Adrenal gland (tissue), 12 donors: ENCODE measurements around the gene KRT12. TPM values are rescaled to one million over a fixed set of nuclear protein-coding genes. Genes with fewer than 3 reads are reported as not detected.

Experiments
- DNase-seq, 7 donors: peaks; one replicate each; pipeline ENCODE4 v3.0.0-alpha.2; 2019 to 2020
- H3K27ac ChIP-seq, 5 donors: fragments of 200-600 bp; sonication (generic) in 4 of 5; 1 replicate in 3 of 5; 2 replicates in 2 of 5; pipeline versions ENCODE4 v1.5.1 to v1.8.0; 2016 to 2020; ENCODE audit warnings: mild to moderate bottlenecking in 1 of 5
- H3K27me3 ChIP-seq: fragments of 200-600 bp; 2 replicates; pipeline ENCODE4 v1.8.0; 2021
- H3K36me3 ChIP-seq, 2 donors: fragments of 200-600 bp; replicated peaks in 1 of 2; 1 replicate in 1 of 2; 2 replicates in 1 of 2; pipeline versions ENCODE4 v1.5.1 to v1.8.0; 2018 to 2022
- H3K4me1 ChIP-seq, 2 donors: fragments of 200-600 bp; replicated peaks in 1 of 2; 1 replicate in 1 of 2; 2 replicates in 1 of 2; pipeline versions ENCODE4 v1.5.1 to v1.8.0; 2018 to 2021
- H3K4me3 ChIP-seq, 4 donors: fragments of 200-600 bp; sonication (generic) in 3 of 4; one replicate each; pipeline ENCODE4 v1.5.1; 2016 to 2018
- H3K9me3 ChIP-seq, 3 donors: fragments of 200-600 bp; sonication (generic) in 1 of 3; replicated peaks in 1 of 3; 1 replicate in 2 of 3; 2 replicates in 1 of 3; pipeline versions ENCODE4 v1.5.1 to v1.8.0; 2016 to 2021
- POLR2A ChIP-seq, 2 donors: fragments of 450-650 bp; IDR thresholded peaks; one replicate each; pipeline ENCODE4 v1.6.1; 2017; ENCODE audit warnings: antibody characterized with exemption in 2 of 2, mild to moderate bottlenecking in 2 of 2, moderate library complexity in 1 of 2
- WGBS, 4 donors: extraction: QIAGEN DNeasy Blood & Tissue Kit in 2 of 4; methylation state at CpG; one replicate each; pipeline versions ENCODE4 v1.1.5 to v1.1.7; 2013 to 2017; 5-methylcytosine and 5-hydroxymethylcytosine counted together
- intact Hi-C, 2 donors: fragments of 100-400 bp; cut with DNase I; formaldehyde crosslinking; loops; one replicate each; pipeline versions ENCODE4 v1.14.1 to v1.15.0; 2022 to 2023
- polyA plus RNA-seq, 3 donors: library from polyadenylated mRNA; stranded (reverse); fragments of 200-250 nt in 2 of 3; fragments of 350-450 nt in 1 of 3; fragmentation: Illumina TruSeq in 1 of 3; extraction: RNeasy Lipid Tissue Mini Kit (QIAGEN cat#74804) in 1 of 3; gene quantifications; one replicate each; pipeline ENCODE4 v1.2.3, GENCODE V29; 2013 to 2014
- total RNA-seq, 9 donors: library from RNA; depleted of rRNA in 4 of 9; stranded (reverse); fragments of >200 nt in 4 of 9; fragments of 120-200 nt in 1 of 9; fragmentation: NEBNext Ultra II Directional in 1 of 9; extraction: Animal tissue kit (Norgen Biotek cat#: 25700) in 1 of 9; gene quantifications; one replicate each; pipeline versions ENCODE4 v1.1.0 to v1.2.4, GENCODE V29; 2013 to 2023
- TF ChIP-seq, protein P1 (sequence below), 6 experiments: fragments of 450-650 bp in 4 of 6; fragments of 200-600 bp in 2 of 6; sonication (generic) in 1 of 6; IDR thresholded peaks; 1 replicate in 5 of 6; 2 replicates in 1 of 6; pipeline versions ENCODE4 v1.5.1 to v1.8.0; 2016 to 2021; ENCODE audit warnings: antibody characterized with exemption in 6 of 6, mild to moderate bottlenecking in 2 of 6, moderate library complexity in 1 of 6
- donor health status: healthy with polysubstance abuse.
- donor health status: Bipolar disorder and iron deficiency.
- donor health status: DM: yes; HTN: yes; CAD: no.
- donor health status: DM: no; HTN: no; CAD: no.
- donor health status: DM: no; HTN: no; CAD: no.
- donor health status: DM: yes; HTN: yes; CAD: no.

KRT12 gene
- total and polyA plus RNA-seq, 12 donors, result not detected

DNA sequence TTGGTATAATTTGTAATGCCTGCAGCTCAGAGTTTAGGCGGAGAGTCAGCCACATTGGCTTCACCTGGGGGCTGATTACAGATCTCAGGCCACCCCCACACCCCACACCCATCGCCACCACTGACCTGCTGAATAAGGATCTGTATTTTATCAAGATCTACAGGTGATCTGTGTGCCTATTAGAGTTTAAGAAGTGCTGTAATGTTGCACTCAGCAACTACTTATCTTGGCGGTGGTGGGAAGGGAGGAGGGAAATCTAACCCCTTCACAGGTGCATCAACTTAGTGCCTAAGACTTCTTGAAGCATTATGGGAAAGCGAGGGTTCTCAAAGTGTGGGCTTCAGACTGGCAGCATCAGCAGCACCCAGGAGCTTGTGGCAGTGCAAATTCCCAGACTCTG lies 35.5 kb upstream of the KRT12 start:
- Histone ChIP-seq H3K27ac (no peak overlapping the region), H3K9me3 (no peaks in the 10 kb centered on the region), H3K4me3 (no peak overlapping the region), H3K4me1 (no peaks in the 10 kb centered on the region), H3K36me3 (no peaks in the 10 kb centered on the region), H3K27me3 (no peaks in the 10 kb centered on the region)
- TF ChIP-seq, protein P1, sequence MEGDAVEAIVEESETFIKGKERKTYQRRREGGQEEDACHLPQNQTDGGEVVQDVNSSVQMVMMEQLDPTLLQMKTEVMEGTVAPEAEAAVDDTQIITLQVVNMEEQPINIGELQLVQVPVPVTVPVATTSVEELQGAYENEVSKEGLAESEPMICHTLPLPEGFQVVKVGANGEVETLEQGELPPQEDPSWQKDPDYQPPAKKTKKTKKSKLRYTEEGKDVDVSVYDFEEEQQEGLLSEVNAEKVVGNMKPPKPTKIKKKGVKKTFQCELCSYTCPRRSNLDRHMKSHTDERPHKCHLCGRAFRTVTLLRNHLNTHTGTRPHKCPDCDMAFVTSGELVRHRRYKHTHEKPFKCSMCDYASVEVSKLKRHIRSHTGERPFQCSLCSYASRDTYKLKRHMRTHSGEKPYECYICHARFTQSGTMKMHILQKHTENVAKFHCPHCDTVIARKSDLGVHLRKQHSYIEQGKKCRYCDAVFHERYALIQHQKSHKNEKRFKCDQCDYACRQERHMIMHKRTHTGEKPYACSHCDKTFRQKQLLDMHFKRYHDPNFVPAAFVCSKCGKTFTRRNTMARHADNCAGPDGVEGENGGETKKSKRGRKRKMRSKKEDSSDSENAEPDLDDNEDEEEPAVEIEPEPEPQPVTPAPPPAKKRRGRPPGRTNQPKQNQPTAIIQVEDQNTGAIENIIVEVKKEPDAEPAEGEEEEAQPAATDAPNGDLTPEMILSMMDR (IDR thresholded peaks at IDR 0.05), result no peak
- no peak for TF ChIP-seq POLR2A (IDR thresholded peaks at IDR 0.05)
- WGBS, 4 donors, result 83 to 91% (median 87%) methylated on average over 4 of the region's 4 CpGs
- intact Hi-C loops, result loop anchor here in 1 of 2 donors (10.0 kb wide), 1 partner anchor 422 kb away; no protein-coding TSS in a partner anchor
- no peak for DNase-seq

DNA sequence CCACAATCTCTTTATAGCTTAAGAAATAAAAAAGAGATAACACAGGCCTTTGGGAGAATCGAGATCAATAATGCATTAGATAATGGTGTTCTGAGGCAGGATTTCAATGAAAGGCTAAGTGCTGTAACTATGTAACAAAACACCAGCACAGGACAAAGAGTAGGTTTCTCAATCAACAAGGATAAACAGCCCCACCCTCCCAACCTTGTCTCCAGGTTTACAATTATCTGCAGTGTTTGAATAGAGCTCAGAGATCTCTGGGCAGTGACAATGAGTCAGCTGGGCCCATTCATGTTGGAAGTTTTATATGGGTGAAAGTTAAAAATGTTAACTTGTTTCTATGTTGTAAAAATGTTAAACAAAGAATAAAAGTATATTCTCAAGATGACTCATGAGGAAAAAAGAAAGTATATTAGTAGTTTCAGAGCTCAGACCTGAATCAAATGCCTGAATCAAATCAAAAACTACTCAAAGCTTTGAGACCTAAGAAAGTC lies 35.0 kb upstream of the KRT12 start:
- TF ChIP-seq, protein P1 (IDR thresholded peaks at IDR 0.05), result no peak
- TF ChIP-seq POLR2A (IDR thresholded peaks at IDR 0.05), result no peak
- Histone ChIP-seq H3K4me3 (no peak overlapping the region), H3K27ac (no peak overlapping the region), H3K9me3 (no peaks in the 10 kb centered on the region), H3K36me3 (no peaks in the 10 kb centered on the region), H3K27me3 (no peaks in the 10 kb centered on the region), H3K4me1 (no peaks in the 10 kb centered on the region)
- no peak for DNase-seq
- intact Hi-C loops, result loop anchor here in 1 of 2 donors (10.0 kb wide), 1 partner anchor 423 kb away; no protein-coding TSS in a partner anchor
- 88 to 98% (median 95%) methylated on average over 1 of the region's 1 CpG for WGBS, 4 donors

DNA sequence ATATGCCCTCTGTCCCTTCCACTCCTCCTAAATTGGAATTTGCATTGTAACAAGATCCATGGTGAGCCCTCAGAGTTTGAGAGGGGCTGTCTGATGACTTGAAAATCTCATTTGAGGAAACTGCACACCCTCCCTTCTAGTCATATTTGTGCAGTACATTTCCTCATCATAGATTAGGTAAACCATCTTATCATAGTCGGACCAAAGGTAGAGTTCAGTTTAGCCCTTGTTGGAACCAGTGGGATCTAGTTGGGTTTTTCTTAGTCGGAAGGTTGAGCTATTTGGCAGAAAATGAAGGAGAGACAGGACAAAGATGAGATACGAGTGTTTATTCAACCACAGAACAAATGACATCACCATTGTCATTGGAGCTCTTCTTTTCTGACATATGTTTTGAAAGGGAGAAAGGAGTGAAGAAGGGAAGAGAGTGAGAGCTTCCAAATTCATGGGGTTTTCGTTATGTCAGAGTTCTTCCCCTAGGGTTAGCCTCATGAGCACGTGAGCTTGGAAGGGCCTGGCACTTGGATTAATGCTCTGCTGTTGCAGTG lies 33.9 kb upstream of the KRT12 start:
- Histone ChIP-seq H3K4me3 (no peak overlapping the region), H3K9me3 (no peaks in the 10 kb centered on the region), H3K27ac (no peak overlapping the region), H3K36me3 (no peaks in the 10 kb centered on the region), H3K4me1 (no peaks in the 10 kb centered on the region), H3K27me3 (no peaks in the 10 kb centered on the region)
- TF ChIP-seq POLR2A (IDR thresholded peaks at IDR 0.05), result no peak
- TF ChIP-seq, protein P1 (IDR thresholded peaks at IDR 0.05), result no peak
- intact Hi-C loops, result loop anchor here in 1 of 2 donors (10.0 kb wide), 1 partner anchor 424 kb away; no protein-coding TSS in a partner anchor
- WGBS, 4 donors, result 58 to 72% (median 65%) methylated on average over 5 of the region's 5 CpGs
- no peak for DNase-seq

DNA sequence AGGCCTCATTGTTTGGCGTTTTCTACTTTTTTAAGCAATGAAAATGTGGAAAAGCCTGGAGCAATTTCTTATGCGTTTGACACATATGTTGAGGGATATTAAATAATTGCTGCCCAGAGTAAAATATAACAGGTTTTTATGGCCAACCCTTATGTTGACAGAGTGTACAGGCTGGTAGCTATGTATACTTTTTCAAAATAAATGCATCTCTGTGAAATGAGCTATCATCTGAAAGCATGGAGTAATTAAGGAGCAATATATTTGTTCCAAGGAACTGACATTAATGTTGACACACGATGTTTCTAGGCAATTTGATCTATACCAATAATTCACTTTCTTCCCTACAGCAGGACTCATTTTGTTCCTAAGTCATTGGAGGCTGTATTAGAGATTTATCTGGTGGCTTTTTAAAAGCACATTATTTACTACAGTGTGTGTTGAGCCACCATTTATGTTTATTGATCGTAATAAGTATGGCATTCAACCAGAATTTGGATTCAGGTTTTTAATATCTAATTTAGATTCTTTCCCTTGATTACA lies 30.0 kb upstream of the KRT12 start:
- Histone ChIP-seq H3K36me3 (no peaks in the 10 kb centered on the region), H3K27ac (no peak overlapping the region), H3K27me3 (no peaks in the 10 kb centered on the region), H3K9me3 (no peaks in the 10 kb centered on the region), H3K4me3 (no peak overlapping the region), H3K4me1 (no peaks in the 10 kb centered on the region)
- no peak for TF ChIP-seq POLR2A (IDR thresholded peaks at IDR 0.05)
- TF ChIP-seq, protein P1 (IDR thresholded peaks at IDR 0.05), result no peak
- DNase-seq, result no peak
- intact Hi-C loops, result no loop called here
- 75 to 89% (median 83%) methylated on average over 4 of the region's 4 CpGs for WGBS, 4 donors
